Measurements from ENCODE around the gene KRTAP6-1.

Gene KRTAP6-1

DNA sequence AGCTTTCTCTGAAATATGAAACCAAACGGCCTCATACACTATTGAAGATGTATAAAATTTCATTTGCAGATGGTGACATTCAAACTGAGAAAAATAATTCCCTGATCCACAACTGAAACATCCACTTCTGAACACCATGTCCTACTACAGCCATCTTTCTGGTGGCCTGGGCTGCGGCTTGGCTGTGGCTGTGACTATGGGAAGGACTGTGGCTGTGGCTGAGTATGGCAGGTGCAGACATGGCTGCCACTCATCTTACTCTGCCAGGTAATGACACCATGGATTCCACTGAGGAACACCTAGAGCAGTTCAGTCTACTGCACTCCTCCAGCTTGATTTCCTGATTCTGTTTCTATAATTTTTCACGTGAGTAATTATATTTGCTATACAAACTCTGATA lies 6.8 kb upstream of the KRTAP6-1 start, which contains the start of gene KRTAP20-4:
Gene KRTAP20-4, plus strand, starts transcription at position 106 of the 400 bp plus-strand sequence.
- Histone ChIP-seq H3K9me3 (ENCODE audit: control insufficient read depth in 1 of 2, low read length in 2 of 2) (peaks cover 11 to 12% of the 10 kb centered on the region in 2 donors), H3K9ac (ENCODE audit: low read depth in 1 of 2, low read length in 2 of 2) (no peak within 1 kb of the TSS), H3K4me3 (ENCODE audit: low read depth in 1 of 2, low read length in 2 of 2) (no peak within 1 kb of the TSS), H3K27me3 (ENCODE audit: control insufficient read depth in 1 of 2, insufficient read depth in 2 of 2, low read length in 2 of 2) (no peaks in the 10 kb centered on the region), H3K4me1 (ENCODE audit: control insufficient read depth in 1 of 2, insufficient read depth in 2 of 2, low read length in 2 of 2) (no peaks in the 10 kb centered on the region), H3K36me3 (ENCODE audit: control insufficient read depth in 1 of 2, insufficient read depth in 2 of 2, low read length in 2 of 2) (no peaks in the 10 kb centered on the region), H3K27ac (ENCODE audit: low read depth, low read length) (no peak within 1 kb of the TSS)

DNA sequence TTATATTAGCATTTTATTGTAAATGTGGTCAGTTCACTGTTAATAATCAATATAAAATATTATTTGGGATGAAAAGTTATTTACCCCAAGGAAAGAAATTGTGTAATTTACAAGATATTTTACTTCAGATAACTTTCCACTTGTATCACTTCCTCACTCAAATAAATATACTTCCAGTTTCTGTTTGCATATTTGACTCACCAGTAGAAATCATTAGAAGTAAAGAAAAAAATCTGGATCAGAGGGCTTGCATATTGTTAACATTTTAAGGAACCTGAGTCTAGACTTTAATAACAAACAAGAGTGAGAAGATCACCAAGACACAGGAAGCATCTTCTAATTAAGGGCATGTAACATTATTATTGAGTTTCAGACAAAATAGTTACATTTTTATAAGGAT lies 6.3 kb upstream of the KRTAP6-1 start:
- H3K36me3 ChIP-seq (ENCODE audit: control insufficient read depth in 1 of 2, insufficient read depth in 2 of 2, low read length in 2 of 2): no peaks in the 10 kb centered on the region
- H3K4me1 ChIP-seq (ENCODE audit: control insufficient read depth in 1 of 2, insufficient read depth in 2 of 2, low read length in 2 of 2): no peaks in the 10 kb centered on the region
- no peak overlapping the region for H3K4me3 ChIP-seq (ENCODE audit: low read depth in 1 of 2, low read length in 2 of 2)
- peaks cover 9 to 12% of the 10 kb centered on the region in 2 donors for H3K9me3 ChIP-seq (ENCODE audit: control insufficient read depth in 1 of 2, low read length in 2 of 2)
- H3K9ac ChIP-seq (ENCODE audit: low read depth in 1 of 2, low read length in 2 of 2): no peak overlapping the region
- H3K27me3 ChIP-seq (ENCODE audit: control insufficient read depth in 1 of 2, insufficient read depth in 2 of 2, low read length in 2 of 2): no peaks in the 10 kb centered on the region
- H3K27ac ChIP-seq (ENCODE audit: low read depth, low read length): no peak overlapping the region

- Histone ChIP-seq H3K36me3 (ENCODE audit: control insufficient read depth in 1 of 2, insufficient read depth in 2 of 2, low read length in 2 of 2) (no peaks in the 10 kb centered on the region), H3K27ac (ENCODE audit: low read depth, low read length) (no peak within 1 kb of the TSS), H3K9me3 (ENCODE audit: control insufficient read depth in 1 of 2, low read length in 2 of 2) (peaks cover under 1 to 31% of the 10 kb centered on the region in 2 donors), H3K27me3 (ENCODE audit: control insufficient read depth in 1 of 2, insufficient read depth in 2 of 2, low read length in 2 of 2) (no peaks in the 10 kb centered on the region), H3K4me1 (ENCODE audit: control insufficient read depth in 1 of 2, insufficient read depth in 2 of 2, low read length in 2 of 2) (no peaks in the 10 kb centered on the region), H3K9ac (ENCODE audit: low read depth in 1 of 2, low read length in 2 of 2) (no peak within 1 kb of the TSS), H3K4me3 (ENCODE audit: low read depth in 1 of 2, low read length in 2 of 2) (no peak within 1 kb of the TSS)
Observed at GRCh38 chr21:30616125-30616524, 2.4 kb upstream of the KRTAP6-1 start, which contains the start of gene KRTAP20-1. TSS of gene KRTAP20-1 (plus strand) at chr21:30616425. CDS start at chr21:30616455, 30 bp downstream.

GRCh38 chr21:30615199-30615598 lies 1.5 kb upstream of the KRTAP6-1 start:
- H3K4me1 ChIP-seq (ENCODE audit: control insufficient read depth in 1 of 2, insufficient read depth in 2 of 2, low read length in 2 of 2): no peaks in the 10 kb centered on the region
- H3K27ac ChIP-seq (ENCODE audit: low read depth, low read length): no peak overlapping the region
- no peak overlapping the region for H3K4me3 ChIP-seq (ENCODE audit: low read depth in 1 of 2, low read length in 2 of 2)
- no peak overlapping the region for H3K9ac ChIP-seq (ENCODE audit: low read depth in 1 of 2, low read length in 2 of 2)
- H3K27me3 ChIP-seq (ENCODE audit: control insufficient read depth in 1 of 2, insufficient read depth in 2 of 2, low read length in 2 of 2): no peaks in the 10 kb centered on the region
- H3K9me3 ChIP-seq (ENCODE audit: control insufficient read depth in 1 of 2, low read length in 2 of 2): peaks cover 0 to 31% of the 10 kb centered on the region in 2 donors
- no peaks in the 10 kb centered on the region for H3K36me3 ChIP-seq (ENCODE audit: control insufficient read depth in 1 of 2, insufficient read depth in 2 of 2, low read length in 2 of 2)

- Histone ChIP-seq H3K36me3 (ENCODE audit: control insufficient read depth in 1 of 2, insufficient read depth in 2 of 2, low read length in 2 of 2) (no peaks in the 10 kb centered on the region), H3K9me3 (ENCODE audit: control insufficient read depth in 1 of 2, low read length in 2 of 2) (peaks cover 0 to 37% of the 10 kb centered on the region in 2 donors), H3K9ac (ENCODE audit: low read depth in 1 of 2, low read length in 2 of 2) (no peak overlapping the region), H3K4me1 (ENCODE audit: control insufficient read depth in 1 of 2, insufficient read depth in 2 of 2, low read length in 2 of 2) (no peaks in the 10 kb centered on the region), H3K27me3 (ENCODE audit: control insufficient read depth in 1 of 2, insufficient read depth in 2 of 2, low read length in 2 of 2) (no peaks in the 10 kb centered on the region), H3K27ac (ENCODE audit: low read depth, low read length) (peak overlapping the region; percentile 6), H3K4me3 (ENCODE audit: low read depth in 1 of 2, low read length in 2 of 2) (no peak overlapping the region)
Observed at GRCh38 chr21:30612132-30612531, 1.6 kb downstream of the KRTAP6-1 start.

DNA sequence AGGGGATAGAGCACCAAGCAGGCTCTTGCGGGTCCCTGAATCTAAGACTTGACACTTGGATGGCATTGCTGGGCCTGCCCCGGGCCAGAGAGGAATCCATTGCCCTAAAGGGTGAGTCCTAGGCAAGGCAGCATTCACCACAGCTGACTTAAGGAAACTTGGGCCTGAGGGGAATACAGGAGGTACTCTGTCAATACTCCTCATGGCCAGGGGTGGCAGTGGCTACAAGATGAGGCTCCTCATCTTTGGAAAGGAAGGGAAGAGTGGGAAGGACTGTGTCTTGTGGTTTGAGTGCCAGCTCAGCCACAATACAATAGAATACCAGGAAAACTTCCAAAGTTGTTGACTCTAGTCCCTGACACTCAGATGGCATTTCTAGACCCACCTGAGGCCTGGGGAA lies 7.8 kb downstream of the KRTAP6-1 start:
- H3K27me3 ChIP-seq (ENCODE audit: control insufficient read depth in 1 of 2, insufficient read depth in 2 of 2, low read length in 2 of 2): no peaks in the 10 kb centered on the region
- no peaks in the 10 kb centered on the region for H3K36me3 ChIP-seq (ENCODE audit: control insufficient read depth in 1 of 2, insufficient read depth in 2 of 2, low read length in 2 of 2)
- H3K9me3 ChIP-seq (ENCODE audit: control insufficient read depth in 1 of 2, low read length in 2 of 2): peaks cover 0 to 20% of the 10 kb centered on the region in 2 donors
- no peak overlapping the region for H3K9ac ChIP-seq (ENCODE audit: low read depth in 1 of 2, low read length in 2 of 2)
- H3K27ac ChIP-seq (ENCODE audit: low read depth, low read length): no peak overlapping the region
- no peak overlapping the region for H3K4me3 ChIP-seq (ENCODE audit: low read depth in 1 of 2, low read length in 2 of 2)
- H3K4me1 ChIP-seq (ENCODE audit: control insufficient read depth in 1 of 2, insufficient read depth in 2 of 2, low read length in 2 of 2): no peaks in the 10 kb centered on the region

GRCh38 chr21:30600787-30601186 lies 12.9 kb downstream of the KRTAP6-1 start, which contains the start of gene KRTAP22-1:
TSS of gene KRTAP22-1 (plus strand) at chr21:30601087.
- Histone ChIP-seq H3K4me1 (ENCODE audit: control insufficient read depth in 1 of 2, insufficient read depth in 2 of 2, low read length in 2 of 2) (no peaks in the 10 kb centered on the region), H3K27ac (ENCODE audit: low read depth, low read length) (no peak within 1 kb of the TSS), H3K4me3 (ENCODE audit: low read depth in 1 of 2, low read length in 2 of 2) (no peak within 1 kb of the TSS), H3K9ac (ENCODE audit: low read depth in 1 of 2, low read length in 2 of 2) (no peak within 1 kb of the TSS), H3K36me3 (ENCODE audit: control insufficient read depth in 1 of 2, insufficient read depth in 2 of 2, low read length in 2 of 2) (no peaks in the 10 kb centered on the region), H3K9me3 (ENCODE audit: control insufficient read depth in 1 of 2, low read length in 2 of 2) (peaks cover 0 to 13% of the 10 kb centered on the region in 2 donors), H3K27me3 (ENCODE audit: control insufficient read depth in 1 of 2, insufficient read depth in 2 of 2, low read length in 2 of 2) (no peaks in the 10 kb centered on the region)

DNA sequence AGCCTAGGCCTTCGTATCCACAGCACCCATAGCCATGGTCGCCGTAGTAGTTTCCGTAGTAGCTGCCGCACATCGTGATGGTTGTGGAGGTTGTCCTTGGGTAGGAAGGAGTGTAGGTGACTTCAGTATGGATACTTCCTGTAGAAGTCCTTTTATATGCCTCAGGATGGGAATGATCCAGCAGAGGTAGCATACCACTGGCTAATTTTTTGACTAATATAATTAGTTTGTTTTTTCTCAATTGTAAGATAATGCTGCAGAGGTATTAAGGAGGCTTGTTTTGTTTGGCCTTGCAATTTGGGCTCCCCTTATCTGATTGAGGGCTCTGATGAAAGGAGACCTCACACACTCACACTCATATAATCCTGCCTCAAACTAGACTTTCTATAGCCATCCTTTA lies 14.9 kb downstream of the KRTAP6-1 start, which contains the start of gene KRTAP6-2:
Gene KRTAP6-2, minus strand, starts transcription at position 101 of the 400 bp plus-strand sequence. Its CDS starts 28 bp downstream, at position 73.
- Histone ChIP-seq H3K9ac (ENCODE audit: low read depth in 1 of 2, low read length in 2 of 2) (no peak within 1 kb of the TSS), H3K27ac (ENCODE audit: low read depth, low read length) (no peak within 1 kb of the TSS), H3K4me3 (ENCODE audit: low read depth in 1 of 2, low read length in 2 of 2) (no peak within 1 kb of the TSS), H3K27me3 (ENCODE audit: control insufficient read depth in 1 of 2, insufficient read depth in 2 of 2, low read length in 2 of 2) (no peaks in the 10 kb centered on the region), H3K9me3 (ENCODE audit: control insufficient read depth in 1 of 2, low read length in 2 of 2) (peaks cover 0 to 15% of the 10 kb centered on the region in 2 donors), H3K4me1 (ENCODE audit: control insufficient read depth in 1 of 2, insufficient read depth in 2 of 2, low read length in 2 of 2) (no peaks in the 10 kb centered on the region), H3K36me3 (ENCODE audit: control insufficient read depth in 1 of 2, insufficient read depth in 2 of 2, low read length in 2 of 2) (no peaks in the 10 kb centered on the region)

DNA sequence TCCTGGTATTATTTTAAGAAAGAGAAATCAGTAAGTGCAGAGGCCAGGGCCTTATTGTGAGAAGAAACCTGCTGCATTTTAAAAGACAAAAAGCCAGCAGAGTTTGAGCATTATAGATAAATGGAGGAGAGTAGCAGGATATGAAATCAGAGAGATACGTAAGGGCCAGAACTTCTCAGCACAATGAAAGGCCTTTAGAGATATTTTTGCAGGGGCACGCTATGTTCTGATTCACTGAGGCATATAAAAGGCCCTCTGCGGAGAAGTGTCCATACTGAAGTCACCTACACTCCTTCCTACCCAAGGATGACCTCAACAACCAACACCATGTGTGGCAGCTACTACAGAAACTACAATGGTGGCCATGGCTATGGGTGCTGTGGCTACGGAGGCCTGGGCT lies 21.6 kb downstream of the KRTAP6-1 start, which contains the start of gene KRTAP6-3:
Gene KRTAP6-3, plus strand, starts transcription at position 301 of the 400 bp plus-strand sequence. Its CDS starts 6 bp downstream, at position 307.
- H3K4me1 ChIP-seq (ENCODE audit: control insufficient read depth in 1 of 2, insufficient read depth in 2 of 2, low read length in 2 of 2): no peaks in the 10 kb centered on the region
- no peaks in the 10 kb centered on the region for H3K36me3 ChIP-seq (ENCODE audit: control insufficient read depth in 1 of 2, insufficient read depth in 2 of 2, low read length in 2 of 2)
- peaks cover 4 to 11% of the 10 kb centered on the region in 2 donors for H3K9me3 ChIP-seq (ENCODE audit: control insufficient read depth in 1 of 2, low read length in 2 of 2)
- no peak within 1 kb of the TSS for H3K9ac ChIP-seq (ENCODE audit: low read depth in 1 of 2, low read length in 2 of 2)
- H3K27me3 ChIP-seq (ENCODE audit: control insufficient read depth in 1 of 2, insufficient read depth in 2 of 2, low read length in 2 of 2): no peaks in the 10 kb centered on the region
- no peak within 1 kb of the TSS for H3K27ac ChIP-seq (ENCODE audit: low read depth, low read length)
- H3K4me3 ChIP-seq (ENCODE audit: low read depth in 1 of 2, low read length in 2 of 2): no peak within 1 kb of the TSS

DNA sequence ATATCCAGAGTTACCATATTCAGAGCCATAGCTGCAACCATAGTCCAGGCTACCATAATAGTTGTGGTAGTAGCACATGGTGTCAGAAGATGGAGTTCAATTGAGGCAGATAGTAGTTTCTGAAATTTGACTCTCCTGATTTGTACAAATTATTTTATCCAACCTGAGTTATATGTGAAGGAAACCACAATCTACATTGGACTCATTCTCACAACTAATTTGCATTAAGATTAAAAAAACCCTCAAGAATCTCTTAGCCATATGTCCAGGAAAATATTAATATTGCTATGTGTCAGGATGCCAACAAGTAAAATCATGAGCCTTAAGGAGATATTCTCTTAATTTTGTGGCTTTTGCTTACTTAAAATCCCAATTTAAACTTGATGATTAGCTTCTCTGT lies 23.4 kb downstream of the KRTAP6-1 start, which contains the start of gene KRTAP22-2:
Gene KRTAP22-2, minus strand, starts transcription at position 101 of the 400 bp plus-strand sequence.
- H3K4me3 ChIP-seq (ENCODE audit: low read depth in 1 of 2, low read length in 2 of 2): no peak within 1 kb of the TSS
- H3K27me3 ChIP-seq (ENCODE audit: control insufficient read depth in 1 of 2, insufficient read depth in 2 of 2, low read length in 2 of 2): no peaks in the 10 kb centered on the region
- no peak within 1 kb of the TSS for H3K27ac ChIP-seq (ENCODE audit: low read depth, low read length)
- H3K9ac ChIP-seq (ENCODE audit: low read depth in 1 of 2, low read length in 2 of 2): no peak within 1 kb of the TSS
- no peaks in the 10 kb centered on the region for H3K4me1 ChIP-seq (ENCODE audit: control insufficient read depth in 1 of 2, insufficient read depth in 2 of 2, low read length in 2 of 2)
- no peaks in the 10 kb centered on the region for H3K36me3 ChIP-seq (ENCODE audit: control insufficient read depth in 1 of 2, insufficient read depth in 2 of 2, low read length in 2 of 2)
- H3K9me3 ChIP-seq (ENCODE audit: control insufficient read depth in 1 of 2, low read length in 2 of 2): peaks cover 4 to 8% of the 10 kb centered on the region in 2 donors
